ENCODE results near the gene LCNL1.

LCNL1 gene

GRCh38 chr9:137007816-137008270 lies 25.1 kb downstream of the LCNL1 start:
- H3K79me2 ChIP-seq (ENCODE audit: control insufficient read depth, low read length) = no peaks in the 10 kb centered on the region
- no peak overlapping the region for H3K4me3 ChIP-seq (ENCODE audit: low read length)
- no peaks in the 10 kb centered on the region for H3K36me3 ChIP-seq (ENCODE audit: control insufficient read depth, low read length)
- no peaks in the 10 kb centered on the region for H3K9me3 ChIP-seq (ENCODE audit: control insufficient read depth, insufficient read depth, low read length)
- H3K27me3 ChIP-seq (ENCODE audit: control insufficient read depth, low read length) = no peaks in the 10 kb centered on the region
- H3K4me2 ChIP-seq (ENCODE audit: low read length) = no peak overlapping the region
- peaks cover 4% of the 10 kb centered on the region; the same call in 1 of the 2 replicates for H3K4me1 ChIP-seq (ENCODE audit: control insufficient read depth, low read length)
- no peak for TF ChIP-seq CTCF (IDR thresholded peaks at IDR 0.05; ENCODE audit: low read depth, low read length, poor library complexity, severe bottlenecking)
- TF ChIP-seq EZH2phosphoT487 (IDR thresholded peaks at IDR 0.05; ENCODE audit: borderline replicate concordance, low read length) = no peak
- no peaks in the 10 kb centered on the region for H3K9me2 ChIP-seq (replicated peaks; ENCODE audit: control insufficient read depth, low read length)
- H3F3A ChIP-seq (ENCODE audit: control insufficient read depth, insufficient read depth) = no peaks in the 10 kb centered on the region
- H3K27ac ChIP-seq (ENCODE audit: low read depth, low read length) = no peak overlapping the region
- H4K20me1 ChIP-seq (ENCODE audit: control insufficient read depth, insufficient read depth, low read depth, low read length) = no peaks in the 10 kb centered on the region

- Histone ChIP-seq H3K9me3 (ENCODE audit: control insufficient read depth, insufficient read depth, low read length) (no peaks in the 10 kb centered on the region), H3K36me3 (ENCODE audit: control insufficient read depth, low read length) (no peaks in the 10 kb centered on the region), H4K20me1 (ENCODE audit: control insufficient read depth, insufficient read depth, low read depth, low read length) (no peaks in the 10 kb centered on the region), H3K4me3 (ENCODE audit: low read length) (no peak overlapping the region), H3K27me3 (ENCODE audit: control insufficient read depth, low read length) (no peaks in the 10 kb centered on the region), H3K4me2 (ENCODE audit: low read length) (no peak overlapping the region), H3F3A (ENCODE audit: control insufficient read depth, insufficient read depth) (no peaks in the 10 kb centered on the region), H3K27ac (ENCODE audit: low read depth, low read length) (no peak overlapping the region), H3K9me2 (replicated peaks; ENCODE audit: control insufficient read depth, low read length) (no peaks in the 10 kb centered on the region), H3K4me1 (ENCODE audit: control insufficient read depth, low read length) (peaks cover 4% of the 10 kb centered on the region; the same call in 1 of the 2 replicates), H3K79me2 (ENCODE audit: control insufficient read depth, low read length) (no peaks in the 10 kb centered on the region)
- TF ChIP-seq EZH2phosphoT487 (IDR thresholded peaks at IDR 0.05; ENCODE audit: borderline replicate concordance, low read length) = no peak
- no peak for TF ChIP-seq CTCF (IDR thresholded peaks at IDR 0.05; ENCODE audit: low read depth, low read length, poor library complexity, severe bottlenecking)
Observed at GRCh38 chr9:137008312-137008711, 25.5 kb downstream of the LCNL1 start.

- no peak overlapping the region for H3K27ac ChIP-seq (ENCODE audit: low read depth, low read length)
- TF ChIP-seq EZH2phosphoT487 (IDR thresholded peaks at IDR 0.05; ENCODE audit: borderline replicate concordance, low read length) = no peak
- TF ChIP-seq CTCF (IDR thresholded peaks at IDR 0.05; ENCODE audit: low read depth, low read length, poor library complexity, severe bottlenecking) = no peak
Observed at GRCh38 chr9:137009217-137009616, 26.4 kb downstream of the LCNL1 start.

More at GRCh38 chr9:137009217-137009616, 26.4 kb downstream of the LCNL1 start:
- Histone ChIP-seq H3K79me2 (ENCODE audit: control insufficient read depth, low read length) (no peaks in the 10 kb centered on the region), H3K4me1 (ENCODE audit: control insufficient read depth, low read length) (peaks cover 4% of the 10 kb centered on the region; the same call in 1 of the 2 replicates), H3K9me3 (ENCODE audit: control insufficient read depth, insufficient read depth, low read length) (no peaks in the 10 kb centered on the region), H3K4me3 (ENCODE audit: low read length) (no peak overlapping the region), H3K9me2 (replicated peaks; ENCODE audit: control insufficient read depth, low read length) (no peaks in the 10 kb centered on the region), H3K27me3 (ENCODE audit: control insufficient read depth, low read length) (no peaks in the 10 kb centered on the region), H3F3A (ENCODE audit: control insufficient read depth, insufficient read depth) (no peaks in the 10 kb centered on the region), H3K4me2 (ENCODE audit: low read length) (no peak overlapping the region), H4K20me1 (ENCODE audit: control insufficient read depth, insufficient read depth, low read depth, low read length) (no peaks in the 10 kb centered on the region), H3K36me3 (ENCODE audit: control insufficient read depth, low read length) (no peaks in the 10 kb centered on the region)

All from DOHH2 (cell line).